IMR-90 (cell line): ENCODE results near the gene GRK2. TPM values are rescaled to one million over a fixed set of nuclear protein-coding genes. Genes with fewer than 3 reads are reported as not detected.
A peak's percentile ranks its signal among the peaks of the same experiment; 100 is the strongest.

ENCODE experiments used
- ATAC-seq: fragments of 200-7000 bp; cut with Tn5 transposase; 2 replicates; pipeline ENCODE4 v1.9.1; 2020; ENCODE audit warnings: low read depth, mild to moderate bottlenecking, moderate library complexity
- BruUV-seq: library from RNA; stranded (reverse); fragments of 400-500 nt; replicated peaks from 2 replicates; lab custom pipeline; 2021; lab: Mats Ljungman, UMichigan
- CTCF ChIA-PET: fragments of 300-600 bp; formaldehyde crosslinking; extraction: SDS; loops from one replicate; lab custom pipeline; 2021; ENCODE audit warnings: antibody characterized with exemption; lab: Yijun Ruan, JAX
- POLR2A ChIA-PET: fragments of 300-600 bp; sonication (Branson Sonifier 250); formaldehyde crosslinking; loops from one replicate; lab custom pipeline; 2022; ENCODE audit warnings: antibody characterized with exemption; ENCODE audit not compliant: unreplicated experiment; lab: Charles Lee
- DNase-seq: peaks from one replicate; pipeline ENCODE4 v3.0.0; 2013
- H2AFZ ChIP-seq: replicated peaks from 2 replicates; pipeline ENCODE3; 2013; ENCODE audit warnings: low read length, mild to moderate bottlenecking; ENCODE audit not compliant: poor library complexity
- H2AK5ac ChIP-seq: 2 replicates; pipeline ENCODE4 v1.6.1; 2013; ENCODE audit warnings: low read depth, low read length, inconsistent platforms
- H2AK9ac ChIP-seq: replicated peaks from 2 replicates; pipeline ENCODE3; 2013; ENCODE audit warnings: mild to moderate bottlenecking, low read depth, low read length, moderate library complexity; ENCODE audit not compliant: poor library complexity
- H2BK120ac ChIP-seq: 2 replicates; pipeline ENCODE4 v1.6.1; 2013; ENCODE audit warnings: low read depth, low read length, inconsistent platforms
- H2BK15ac ChIP-seq: 3 replicates; pipeline ENCODE4 v1.6.1; 2013; ENCODE audit warnings: low read depth, low read length, inconsistent platforms
- H2BK20ac ChIP-seq: 2 replicates; pipeline ENCODE4 v1.6.1; 2013; ENCODE audit warnings: low read depth, mild to moderate bottlenecking, inconsistent platforms, low read length, moderate library complexity
- H2BK5ac ChIP-seq: 2 replicates; pipeline ENCODE4 v1.6.1; 2013; ENCODE audit warnings: mild to moderate bottlenecking, low read depth, low read length, inconsistent platforms; ENCODE audit not compliant: poor library complexity, severe bottlenecking
- H3K14ac ChIP-seq: replicated peaks from 2 replicates; pipeline ENCODE4 v1.6.1; 2013; ENCODE audit warnings: low read depth, low read length, inconsistent platforms
- H3K18ac ChIP-seq: 2 replicates; pipeline ENCODE4 v1.6.1; 2013; ENCODE audit warnings: low read depth, low read length, control low read depth
- H3K23ac ChIP-seq: 2 replicates; pipeline ENCODE4 v1.6.1; 2013; ENCODE audit warnings: low read depth, low read length, inconsistent platforms
- H3K27ac ChIP-seq: 2 replicates; pipeline ENCODE4 v1.5.1; 2013; ENCODE audit warnings: mild to moderate bottlenecking, control low read depth, low read length; ENCODE audit not compliant: insufficient read depth
- H3K27me3 ChIP-seq: 2 replicates; pipeline ENCODE4 v1.6.1; 2013; ENCODE audit warnings: low read length; ENCODE audit not compliant: control insufficient read depth, insufficient read depth
- H3K36me3 ChIP-seq: 2 replicates; pipeline ENCODE4 v1.6.1; 2013; ENCODE audit warnings: low read length, mixed read lengths; ENCODE audit not compliant: control insufficient read depth, insufficient read depth
- H3K4ac ChIP-seq: 2 replicates; pipeline ENCODE4 v1.6.1; 2013; ENCODE audit warnings: low read depth, low read length, inconsistent platforms
- H3K4me1 ChIP-seq: 2 replicates; pipeline ENCODE4 v1.6.1; 2013; ENCODE audit warnings: low read length, mixed read lengths; ENCODE audit not compliant: control insufficient read depth, insufficient read depth
- H3K4me2 ChIP-seq: 2 replicates; pipeline ENCODE4 v1.6.1; 2013; ENCODE audit warnings: low read depth, mild to moderate bottlenecking, control low read depth, low read length, moderate library complexity
- H3K4me3 ChIP-seq: 2 replicates; pipeline ENCODE4 v1.5.1; 2013; ENCODE audit warnings: low read depth, mild to moderate bottlenecking, control low read depth, low read length, moderate library complexity; ENCODE audit not compliant: insufficient read depth
- H3K56ac ChIP-seq: 2 replicates; pipeline ENCODE4 v1.6.1; 2013; ENCODE audit warnings: low read length, inconsistent platforms; ENCODE audit not compliant: insufficient read depth; ENCODE audit errors: extremely low read depth
- H3K79me1 ChIP-seq, 2 experiments: 2 replicates each; pipeline ENCODE4 v1.6.1; 2013; ENCODE audit warnings: low read length in 2 of 2, inconsistent platforms in 1 of 2, low read depth in 1 of 2
- H3K9ac ChIP-seq: 2 replicates; pipeline ENCODE4 v1.6.1; 2013; ENCODE audit warnings: low read depth, low read length, control low read depth
- H3K9me1 ChIP-seq: 2 replicates; pipeline ENCODE4 v1.6.1; 2013; ENCODE audit warnings: low read length, inconsistent platforms; ENCODE audit not compliant: insufficient read depth
- H3K9me3 ChIP-seq: 2 replicates; pipeline ENCODE4 v1.6.1; 2013; ENCODE audit warnings: low read length; ENCODE audit not compliant: control insufficient read depth, insufficient read depth
- H4K20me1 ChIP-seq: 2 replicates; pipeline ENCODE4 v1.6.1; 2013; ENCODE audit warnings: low read length, inconsistent platforms; ENCODE audit not compliant: insufficient read depth
- H4K5ac ChIP-seq: 2 replicates; pipeline ENCODE4 v1.6.1; 2013; ENCODE audit warnings: mild to moderate bottlenecking, low read depth, low read length, control low read depth
- H4K8ac ChIP-seq, 2 experiments: 2 replicates each; pipeline ENCODE4 v1.6.1; 2013; ENCODE audit warnings: low read depth in 2 of 2, low read length in 2 of 2, control low read depth in 1 of 2, inconsistent platforms in 1 of 2
- H4K91ac ChIP-seq: 2 replicates; pipeline ENCODE4 v1.6.1; 2013; ENCODE audit warnings: low read depth, low read length, inconsistent platforms; ENCODE audit not compliant: insufficient read depth
- WGBS, 2 experiments: methylation state at CpG; one replicate each; pipeline versions ENCODE4 v1.1.5 to v1.1.7; 2013; ENCODE audit warnings: missing lambda C conversion rate in 2 of 2; ENCODE audit not compliant: insufficient read length in 1 of 2; ENCODE audit errors: extremely low coverage in 2 of 2; 5-methylcytosine and 5-hydroxymethylcytosine counted together
- dilution Hi-C: fragments of 300-500 bp; cut with HindIII; formaldehyde crosslinking; loops from one replicate; pipeline ENCODE4 v1.14.3; 2018; ENCODE audit warnings: low sequenced_read_pairs; ENCODE audit not compliant: unreplicated experiment
- in situ Hi-C: fragments of 300-500 bp; cut with MboI; formaldehyde crosslinking; loops from 3 replicates; pipeline ENCODE4 v1.14.3; 2019; ENCODE audit warnings: low sequenced_read_pairs, inconsistent platforms, mixed read lengths
- intact Hi-C: fragments of 100-400 bp; cut with micrococcal nuclease; formaldehyde crosslinking; loops from 2 replicates; pipeline ENCODE4 v1.10.0; 2022
- polyA plus RNA-seq, 3 experiments: library from polyadenylated mRNA; depleted of rRNA; stranded (reverse); fragments of >200 nt; gene quantifications; 2 replicates each; pipeline ENCODE4 v1.2.3, GENCODE V29; 2012; ENCODE audit warnings: low replicate concordance in 1 of 3
- total RNA-seq: library from RNA; depleted of rRNA; stranded (reverse); fragments of >200 nt; gene quantifications from 2 replicates; pipeline ENCODE4 v1.2.3, GENCODE V29; 2012
- TF ChIP-seq, protein P1 (sequence below): conservative IDR thresholded peaks from 2 replicates; pipeline ENCODE4 v1.5.1; 2012; ENCODE audit warnings: mild to moderate bottlenecking, low read depth, low read length, improper control_type of control experiment

The GRK2 gene
- total and polyA plus RNA-seq, 2 of the 4 experiments (the other 2 are of a cell fraction) = 26.7 to 41.8 TPM

DNA sequence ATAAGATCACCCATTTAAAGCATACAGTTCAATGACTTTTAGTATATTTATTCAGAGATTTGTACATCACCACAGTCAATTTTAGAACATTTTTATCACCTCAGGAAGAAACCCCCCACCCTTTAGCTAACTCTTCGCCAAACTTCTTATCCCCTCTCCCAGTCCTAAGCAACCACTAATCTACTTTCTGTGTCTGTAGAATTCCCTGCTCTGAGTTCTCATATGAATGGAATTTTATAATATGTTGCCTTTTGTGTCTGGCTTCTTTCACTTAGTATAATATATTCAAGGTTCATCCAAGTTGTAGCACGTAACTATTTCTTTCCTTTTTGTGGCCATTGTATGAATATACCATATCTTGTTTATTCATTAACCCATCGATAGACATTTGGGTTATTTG, 26.4 kb downstream of the GRK2 start:
- dilution Hi-C loops = no loop called here
- Histone ChIP-seq H3K4me3 (no peak overlapping the region), H3K9ac (no peak overlapping the region), H4K5ac (no peak overlapping the region), H3K23ac (no peak overlapping the region), H3K56ac (no peak overlapping the region), H2BK5ac (peak overlapping the region; percentile 66), H3K9me3 (peaks cover 2% of the 10 kb centered on the region; the same call in 1 of the 2 replicates), H3K18ac (no peak overlapping the region), H3K9me1 (peaks cover 17% of the 10 kb centered on the region; the same call in 1 of the 2 replicates), H3K4me1 (peaks cover 20% of the 10 kb centered on the region), H4K91ac (no peak overlapping the region), H3K4ac (no peak overlapping the region), H3K4me2 (0 out of 2 replicates have a peak overlapping the region, but pooled peaks have one; percentile 45), H2AK9ac (no peak overlapping the region), H3K27ac (no peak overlapping the region), H3K27me3 (no peaks in the 10 kb centered on the region), H2BK20ac (no peak overlapping the region), H2BK120ac (no peak overlapping the region), H3K79me1 (peaks cover 20 to 58% of the 10 kb centered on the region in 2 experiments), H3K14ac (no peak overlapping the region), H4K20me1 (peaks cover 15% of the 10 kb centered on the region), H2AK5ac (no peak overlapping the region), H4K8ac (no peak overlapping the region), H2AFZ (no peak overlapping the region), H2BK15ac (no peak overlapping the region), H3K36me3 (peaks cover 31% of the 10 kb centered on the region)
- ATAC-seq (no peak), DNase-seq (peak; percentile 24)
- no TSS peak for BruUV-seq
- ChIA-PET CTCF (interaction anchor here (0.7 kb wide), 1 partner anchor 46 kb away, joined by 3 read pairs; no protein-coding TSS in a partner anchor), POLR2A (no interaction called here)
- TF ChIP-seq, protein P1, sequence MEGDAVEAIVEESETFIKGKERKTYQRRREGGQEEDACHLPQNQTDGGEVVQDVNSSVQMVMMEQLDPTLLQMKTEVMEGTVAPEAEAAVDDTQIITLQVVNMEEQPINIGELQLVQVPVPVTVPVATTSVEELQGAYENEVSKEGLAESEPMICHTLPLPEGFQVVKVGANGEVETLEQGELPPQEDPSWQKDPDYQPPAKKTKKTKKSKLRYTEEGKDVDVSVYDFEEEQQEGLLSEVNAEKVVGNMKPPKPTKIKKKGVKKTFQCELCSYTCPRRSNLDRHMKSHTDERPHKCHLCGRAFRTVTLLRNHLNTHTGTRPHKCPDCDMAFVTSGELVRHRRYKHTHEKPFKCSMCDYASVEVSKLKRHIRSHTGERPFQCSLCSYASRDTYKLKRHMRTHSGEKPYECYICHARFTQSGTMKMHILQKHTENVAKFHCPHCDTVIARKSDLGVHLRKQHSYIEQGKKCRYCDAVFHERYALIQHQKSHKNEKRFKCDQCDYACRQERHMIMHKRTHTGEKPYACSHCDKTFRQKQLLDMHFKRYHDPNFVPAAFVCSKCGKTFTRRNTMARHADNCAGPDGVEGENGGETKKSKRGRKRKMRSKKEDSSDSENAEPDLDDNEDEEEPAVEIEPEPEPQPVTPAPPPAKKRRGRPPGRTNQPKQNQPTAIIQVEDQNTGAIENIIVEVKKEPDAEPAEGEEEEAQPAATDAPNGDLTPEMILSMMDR = no peak
- in situ Hi-C loops = no loop called here
- WGBS, 2 experiments = no CpG with 5 or more reads among the region's 3 CpGs
- intact Hi-C loops = no loop called here
